BLaER1 (cell line): Measurements from ENCODE around the gene CBLL2.
"Not testable (repeated sequence)": the region's sequence is repeated elsewhere in the genome, so short reads cannot be mapped to it uniquely, and the experiment has no call there.

Experiments used
- H3K27ac ChIP-seq: shearing (Covaris generic); formaldehyde crosslinking; 2 replicates; pipeline ENCODE4 v1.8.1; 2022
- H3K27me3 ChIP-seq: shearing (Covaris generic); formaldehyde crosslinking; 2 replicates; pipeline ENCODE4 v1.8.1; 2022
- H3K36me3 ChIP-seq: shearing (Covaris generic); formaldehyde crosslinking; 2 replicates; pipeline ENCODE4 v1.8.1; 2022
- H3K4me1 ChIP-seq: shearing (Covaris generic); formaldehyde crosslinking; 2 replicates; pipeline ENCODE4 v1.8.1; 2022
- H3K4me2 ChIP-seq: shearing (Covaris generic); formaldehyde crosslinking; 2 replicates; pipeline ENCODE4 v1.8.1; 2022
- H3K4me3 ChIP-seq: shearing (Covaris generic); formaldehyde crosslinking; 2 replicates; pipeline ENCODE4 v1.8.1; 2022
- H3K9ac ChIP-seq: shearing (Covaris generic); formaldehyde crosslinking; 2 replicates; pipeline ENCODE4 v1.8.1; 2022
- H3K9me3 ChIP-seq: shearing (Covaris generic); formaldehyde crosslinking; 2 replicates; pipeline ENCODE4 v1.8.1; 2022
- H4K20me1 ChIP-seq: shearing (Covaris generic); formaldehyde crosslinking; 2 replicates; pipeline ENCODE4 v1.8.1; 2022
- Cebpa-rat ChIP-seq: shearing (Covaris generic); IDR thresholded peaks from 2 replicates; pipeline ENCODE4 v1.8.1; 2022

CBLL2 gene

DNA sequence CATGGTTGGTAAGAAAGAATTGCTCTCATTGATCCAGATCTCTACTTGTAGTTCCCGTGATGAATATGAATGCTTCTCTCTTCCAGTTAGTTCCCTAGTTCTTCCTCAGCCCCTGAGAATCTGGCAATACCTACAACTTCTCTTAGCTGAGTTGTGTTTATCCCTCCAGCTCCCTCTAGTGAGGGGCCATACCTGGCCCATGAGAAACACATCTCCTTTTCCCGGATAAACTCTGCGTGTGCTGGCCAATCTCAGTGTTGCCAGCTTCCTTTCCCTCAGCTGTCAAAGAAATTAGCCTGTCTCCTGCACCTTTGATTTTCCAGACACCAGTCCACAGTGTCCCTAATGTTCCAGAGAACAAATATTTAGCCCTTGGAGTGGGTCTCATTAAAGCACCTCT is 5.7 kb downstream of the CBLL2 start:
- H3K4me1 ChIP-seq, result no peaks in the 10 kb centered on the region; the same call in 1 of the 2 replicates
- no peak overlapping the region for H3K27ac ChIP-seq
- H3K36me3 ChIP-seq, result no peaks in the 10 kb centered on the region
- no peak for TF ChIP-seq Cebpa-rat
- H3K9ac ChIP-seq, result no peak overlapping the region
- H3K4me3 ChIP-seq, result no peak overlapping the region
- peaks cover 16% of the 10 kb centered on the region for H3K9me3 ChIP-seq
- H3K4me2 ChIP-seq, result no peak overlapping the region
- H3K27me3 ChIP-seq, result no peaks in the 10 kb centered on the region
- H4K20me1 ChIP-seq, result no peaks in the 10 kb centered on the region

DNA sequence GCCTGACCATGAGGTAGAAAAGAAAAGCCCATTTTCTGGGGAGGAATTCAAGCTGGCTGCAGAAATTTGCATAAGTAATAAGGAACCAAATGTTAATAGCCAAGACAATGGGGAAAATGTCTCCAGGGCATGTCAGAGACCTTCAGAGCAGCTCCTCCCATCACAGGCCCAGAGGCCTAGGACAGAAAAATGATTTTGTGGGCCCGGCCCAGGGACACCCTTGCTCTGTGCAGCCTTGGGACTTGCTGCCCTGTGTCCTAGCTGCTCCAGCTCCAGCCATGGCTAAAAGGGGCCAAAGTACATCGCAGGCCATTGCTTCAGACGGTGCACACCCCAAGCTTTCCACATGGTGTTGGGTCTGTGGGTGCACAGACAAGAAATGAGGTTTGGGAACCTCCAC is 16.5 kb downstream of the CBLL2 start:
- H3K27ac ChIP-seq, H3K4me2 ChIP-seq, H3K4me3 ChIP-seq, H3K36me3 ChIP-seq, H3K4me1 ChIP-seq, H4K20me1 ChIP-seq, H3K27me3 ChIP-seq, H3K9ac ChIP-seq: not testable (repeated sequence)
- peaks cover 17% of the 10 kb centered on the region for H3K9me3 ChIP-seq

DNA sequence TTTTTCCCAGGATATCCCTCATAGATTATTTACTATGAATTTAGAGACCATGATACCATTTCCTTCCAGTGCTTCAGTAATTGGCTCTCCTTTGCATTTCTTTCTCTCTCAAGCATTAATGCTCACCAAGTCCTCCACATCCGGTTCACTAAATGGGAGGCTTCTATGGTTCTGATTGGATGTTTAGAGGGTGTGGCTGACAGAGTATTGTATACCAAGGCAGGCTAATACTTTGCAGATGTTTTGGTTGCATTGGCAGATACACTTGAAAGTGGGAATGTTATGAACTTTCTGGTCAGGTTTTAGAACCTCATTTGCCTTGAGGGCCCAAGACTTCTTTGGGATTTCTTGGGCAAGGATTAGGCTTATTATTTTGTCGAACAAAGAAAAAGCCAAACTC is 24.2 kb downstream of the CBLL2 start:
- Histone ChIP-seq H3K4me2 (no peak overlapping the region), H3K36me3 (no peaks in the 10 kb centered on the region), H4K20me1 (no peaks in the 10 kb centered on the region), H3K4me3 (no peak overlapping the region), H3K9ac (no peak overlapping the region), H3K27me3 (no peaks in the 10 kb centered on the region), H3K9me3 (no peaks in the 10 kb centered on the region), H3K4me1 (peaks cover 25% of the 10 kb centered on the region), H3K27ac (no peak overlapping the region)
- no peak for TF ChIP-seq Cebpa-rat

DNA sequence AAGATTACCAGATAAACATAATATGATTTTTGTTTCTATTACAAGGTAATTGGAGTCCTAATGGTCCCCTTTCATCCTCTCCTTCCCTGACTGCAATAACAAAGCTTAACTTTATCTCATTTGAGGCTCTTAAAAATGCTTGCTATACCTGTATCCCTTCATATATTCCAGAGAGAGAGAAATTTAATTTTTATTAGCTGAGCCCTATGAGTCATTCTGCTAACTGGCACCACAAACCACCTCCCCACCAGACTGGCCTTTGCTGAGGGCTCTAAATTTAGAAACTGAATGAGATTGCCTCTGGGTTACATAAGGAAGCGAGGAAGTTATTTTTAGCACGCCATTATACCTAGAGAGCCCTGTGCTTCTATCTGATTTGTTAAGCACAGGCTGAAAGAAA is 27.4 kb downstream of the CBLL2 start:
- H3K27me3 ChIP-seq, result no peaks in the 10 kb centered on the region
- peaks cover 22% of the 10 kb centered on the region for H3K4me1 ChIP-seq
- TF ChIP-seq Cebpa-rat, result no peak
- H3K4me2 ChIP-seq, result peak overlapping the region; percentile 56
- no peak overlapping the region for H3K27ac ChIP-seq
- no peaks in the 10 kb centered on the region for H4K20me1 ChIP-seq
- H3K4me3 ChIP-seq, result no peak overlapping the region
- H3K9me3 ChIP-seq, result peaks cover 7% of the 10 kb centered on the region; the same call in 1 of the 2 replicates
- H3K36me3 ChIP-seq, result no peaks in the 10 kb centered on the region
- no peak overlapping the region for H3K9ac ChIP-seq

GRCh38 chrX:22310779-22311178 is 38.1 kb downstream of the CBLL2 start:
- Histone ChIP-seq H3K36me3 (no peaks in the 10 kb centered on the region), H3K4me3 (no peak overlapping the region; the same call in 1 of the 2 replicates), H3K27ac (no peak overlapping the region), H3K9ac (no peak overlapping the region), H3K4me2 (no peak overlapping the region), H3K9me3 (peaks cover 18% of the 10 kb centered on the region), H3K27me3 (no peaks in the 10 kb centered on the region), H3K4me1 (peaks cover 28% of the 10 kb centered on the region), H4K20me1 (no peaks in the 10 kb centered on the region)
- TF ChIP-seq Cebpa-rat, result no peak

GRCh38 chrX:22313766-22314165 is 41.1 kb downstream of the CBLL2 start:
- peaks cover 28% of the 10 kb centered on the region for H3K4me1 ChIP-seq
- TF ChIP-seq Cebpa-rat, result no peak
- H3K27me3 ChIP-seq, result no peaks in the 10 kb centered on the region
- no peaks in the 10 kb centered on the region for H4K20me1 ChIP-seq
- H3K9ac ChIP-seq, result no peak overlapping the region
- no peak overlapping the region for H3K4me3 ChIP-seq
- H3K9me3 ChIP-seq, result peaks cover 29% of the 10 kb centered on the region
- peak overlapping the region; percentile 66 for H3K4me2 ChIP-seq
- no peaks in the 10 kb centered on the region for H3K36me3 ChIP-seq
- H3K27ac ChIP-seq, result no peak overlapping the region

DNA sequence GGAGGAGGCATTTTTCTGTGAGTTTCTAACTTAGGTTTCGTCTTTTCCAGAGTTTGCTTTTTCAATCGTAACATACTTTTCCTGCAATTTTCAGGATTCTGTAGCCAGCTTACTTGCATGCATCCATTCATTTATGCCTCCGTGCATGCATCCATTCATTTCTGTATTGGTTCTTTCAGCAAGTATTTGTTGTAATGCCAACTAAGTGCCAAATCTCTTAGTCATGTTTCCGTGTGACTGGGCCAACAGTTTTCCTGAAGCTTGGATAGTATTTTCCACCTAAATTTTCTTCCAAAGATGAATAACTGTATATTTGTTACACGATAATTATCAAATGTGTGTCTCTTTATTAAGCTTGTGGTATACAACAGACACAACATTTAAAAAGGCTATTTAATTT is 41.5 kb downstream of the CBLL2 start:
- H3K4me2 ChIP-seq, result no peak overlapping the region
- H3K27ac ChIP-seq, result no peak overlapping the region
- no peaks in the 10 kb centered on the region for H4K20me1 ChIP-seq
- no peaks in the 10 kb centered on the region for H3K36me3 ChIP-seq
- H3K9ac ChIP-seq, result no peak overlapping the region
- no peak for TF ChIP-seq Cebpa-rat
- H3K4me1 ChIP-seq, result peaks cover 28% of the 10 kb centered on the region
- H3K4me3 ChIP-seq, result no peak overlapping the region
- H3K27me3 ChIP-seq, result no peaks in the 10 kb centered on the region
- peaks cover 33% of the 10 kb centered on the region for H3K9me3 ChIP-seq

DNA sequence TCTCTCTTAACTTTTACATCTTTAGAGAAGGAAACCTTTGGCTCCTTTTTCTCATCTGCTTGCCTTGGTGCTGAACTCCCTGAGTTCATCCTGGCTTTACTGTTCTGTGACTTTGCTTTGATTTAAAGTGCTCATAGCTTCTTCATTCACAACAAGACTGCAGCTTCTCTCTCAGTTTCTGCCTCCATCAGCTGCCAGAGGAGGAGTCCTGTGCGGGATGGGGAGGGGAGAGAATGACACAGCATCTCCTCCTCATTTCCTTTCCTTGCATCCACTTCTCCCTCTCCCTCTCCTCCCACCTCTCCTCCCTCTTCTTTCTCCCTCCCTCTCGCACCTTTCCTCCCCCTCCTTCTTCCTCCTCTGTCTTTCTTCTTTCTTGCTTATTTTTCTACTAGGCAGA is 42.0 kb downstream of the CBLL2 start:
- Histone ChIP-seq H3K27ac (no peak overlapping the region), H3K36me3 (no peaks in the 10 kb centered on the region), H3K9me3 (peaks cover 38% of the 10 kb centered on the region), H4K20me1 (no peaks in the 10 kb centered on the region), H3K4me3 (no peak overlapping the region), H3K4me2 (no peak overlapping the region; the same call in 1 of the 2 replicates), H3K4me1 (peaks cover 28% of the 10 kb centered on the region), H3K27me3 (no peaks in the 10 kb centered on the region), H3K9ac (no peak overlapping the region)
- no peak for TF ChIP-seq Cebpa-rat

DNA sequence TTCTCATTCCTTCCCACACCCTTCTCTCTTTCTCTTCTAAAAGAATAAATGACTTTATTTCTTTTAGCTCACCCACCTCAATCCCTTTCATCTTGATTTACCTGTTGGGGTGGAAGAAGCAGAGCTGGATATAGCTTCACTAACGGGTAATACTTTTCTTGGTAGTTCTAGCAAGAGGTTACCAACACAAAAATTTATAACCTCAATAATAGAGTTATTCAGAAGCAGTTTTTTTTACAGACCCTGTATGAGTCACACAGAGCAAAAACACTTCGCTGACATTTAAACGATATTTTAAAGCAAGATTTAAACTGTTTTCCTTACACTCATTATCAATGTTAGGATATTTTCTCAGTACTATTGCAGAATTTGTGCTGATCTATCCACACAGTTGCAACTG is 42.4 kb downstream of the CBLL2 start:
- no peaks in the 10 kb centered on the region for H3K36me3 ChIP-seq
- H3K27me3 ChIP-seq, result no peaks in the 10 kb centered on the region
- H3K4me3 ChIP-seq, result no peak overlapping the region
- TF ChIP-seq Cebpa-rat, result no peak
- H4K20me1 ChIP-seq, result no peaks in the 10 kb centered on the region
- peaks cover 40% of the 10 kb centered on the region for H3K9me3 ChIP-seq
- no peak overlapping the region; the same call in 1 of the 2 replicates for H3K4me2 ChIP-seq
- H3K9ac ChIP-seq, result no peak overlapping the region
- H3K4me1 ChIP-seq, result peaks cover 28% of the 10 kb centered on the region
- H3K27ac ChIP-seq, result no peak overlapping the region

DNA sequence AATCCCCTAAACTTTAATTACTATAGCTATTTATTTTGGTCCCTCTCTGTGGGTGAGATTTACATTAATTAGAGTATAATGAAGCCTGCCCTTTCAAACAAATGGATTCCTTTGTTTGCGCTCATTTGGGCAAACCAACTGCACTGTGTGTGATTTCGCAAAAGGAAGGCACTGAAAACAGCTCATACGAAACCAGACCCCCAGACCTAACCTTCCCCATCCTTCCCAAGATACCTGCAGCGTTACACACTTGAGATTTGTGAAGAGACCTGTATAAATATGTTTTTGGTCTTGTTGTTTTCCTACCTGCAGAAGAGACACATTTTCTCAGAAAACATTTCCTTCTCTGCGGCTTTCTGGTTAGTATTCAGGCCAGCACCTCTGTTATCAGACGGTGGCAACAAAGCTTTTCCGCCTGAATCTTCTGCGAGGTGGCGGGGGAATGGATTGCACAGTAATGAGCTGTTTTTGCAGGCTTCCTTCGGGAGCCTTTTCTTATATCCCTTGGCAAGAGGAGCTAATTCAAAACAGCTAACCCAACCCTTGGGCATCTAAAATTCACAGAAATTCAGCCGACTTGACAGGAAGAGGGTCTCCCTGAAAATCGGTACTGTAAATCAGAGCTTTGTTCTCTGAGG is 47.6 kb downstream of the CBLL2 start:
- TF ChIP-seq Cebpa-rat, result no peak
- no peak overlapping the region for H3K27ac ChIP-seq
- peaks cover 4% of the 10 kb centered on the region; the same call in 1 of the 2 replicates for H3K4me1 ChIP-seq
- peaks cover 51% of the 10 kb centered on the region for H3K9me3 ChIP-seq
- no peaks in the 10 kb centered on the region for H3K27me3 ChIP-seq
- no peaks in the 10 kb centered on the region for H4K20me1 ChIP-seq
- H3K9ac ChIP-seq, result no peak overlapping the region
- no peak overlapping the region for H3K4me2 ChIP-seq
- no peak overlapping the region for H3K4me3 ChIP-seq
- no peaks in the 10 kb centered on the region for H3K36me3 ChIP-seq

GRCh38 chrX:22323541-22323940 is 50.8 kb downstream of the CBLL2 start:
- TF ChIP-seq Cebpa-rat, result no peak
- Histone ChIP-seq H3K4me2 (no peak overlapping the region), H3K9me3 (peaks cover 42% of the 10 kb centered on the region), H4K20me1 (no peaks in the 10 kb centered on the region), H3K27me3 (no peaks in the 10 kb centered on the region), H3K9ac (no peak overlapping the region), H3K27ac (no peak overlapping the region), H3K4me1 (peaks cover 4% of the 10 kb centered on the region; the same call in 1 of the 2 replicates), H3K36me3 (no peaks in the 10 kb centered on the region), H3K4me3 (no peak overlapping the region)
